GM19438 (cell line): Measurements from ENCODE around the gene PDE1C.

ENCODE experiments used
- ATAC-seq: cut with Tn5 transposase; IDR thresholded peaks from one replicate; pipeline ENCODE4 v1.9.1; 2021; ENCODE audit warnings: low read depth; ENCODE audit not compliant: unreplicated experiment

The PDE1C gene

GRCh38 chr7:31791881-31792280, 278.3 kb downstream of the PDE1C start:
- ATAC-seq = no peak

DNA sequence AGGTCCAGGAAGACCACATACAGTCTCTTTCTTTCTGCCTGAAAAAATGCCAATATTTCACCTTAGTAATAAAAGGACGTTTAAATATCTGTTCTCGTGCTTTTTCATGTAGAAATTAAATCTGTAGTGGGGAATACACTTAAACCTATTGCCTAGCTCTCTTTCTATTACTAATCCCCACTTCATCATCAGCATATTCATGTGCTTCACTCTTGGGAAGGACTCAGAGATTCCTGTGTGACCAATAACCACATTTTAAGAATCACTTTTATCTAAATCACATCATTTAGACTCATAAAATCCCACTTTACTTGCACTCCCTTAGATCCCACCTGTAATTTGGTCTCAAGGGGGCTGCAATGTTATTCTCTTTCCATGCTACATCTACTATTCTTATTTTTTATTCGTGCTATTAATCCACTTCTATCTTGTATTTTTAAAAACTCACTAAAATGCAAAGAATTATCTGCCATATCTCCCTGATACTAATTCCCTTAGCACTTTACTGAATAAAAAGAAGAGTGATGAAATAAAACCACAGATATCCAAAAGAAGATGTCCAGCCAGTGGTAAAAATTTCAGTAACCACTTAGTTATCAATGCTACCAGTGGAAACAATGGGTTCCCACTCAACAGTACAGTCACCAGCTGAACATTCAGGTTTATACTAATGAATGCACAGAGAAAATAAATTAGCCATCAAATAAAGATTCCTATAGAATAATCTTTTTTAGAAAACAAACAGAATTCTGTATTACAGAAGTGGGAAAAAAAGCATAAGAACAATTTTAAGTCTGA, 281.1 kb downstream of the PDE1C start:
- no peak for ATAC-seq

GRCh38 chr7:31788445-31788844, 281.8 kb downstream of the PDE1C start:
- peak; percentile 54 for ATAC-seq

DNA sequence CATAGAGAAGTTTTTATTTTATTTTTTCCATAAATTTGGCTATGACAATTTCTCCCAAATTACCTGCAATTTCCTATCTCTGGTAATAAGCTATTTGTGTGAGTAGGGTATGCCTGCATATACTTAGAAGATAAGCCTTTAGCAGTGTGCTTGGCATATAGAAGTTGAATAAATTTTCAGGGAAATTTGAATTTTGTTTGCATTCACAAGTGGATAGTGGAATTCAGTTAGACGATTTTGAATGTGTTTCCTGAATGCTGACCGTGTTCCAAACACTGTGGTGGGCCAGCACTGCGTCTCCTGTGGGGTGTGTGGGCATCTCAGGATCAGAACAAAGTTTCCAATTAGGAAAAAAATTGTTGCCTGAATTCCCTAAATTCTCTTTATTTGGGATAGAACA, 283.9 kb downstream of the PDE1C start:
- ATAC-seq = no peak

GRCh38 chr7:31785101-31785500, 285.1 kb downstream of the PDE1C start:
- ATAC-seq = no peak

- ATAC-seq = no peak
These were observed 287.0 kb downstream of the PDE1C start for GRCh38 chr7:31783221-31783620.

- ATAC-seq = no peak
These were observed 287.7 kb downstream of the PDE1C start for GRCh38 chr7:31782411-31782991.

GRCh38 chr7:31778296-31778695, 291.9 kb downstream of the PDE1C start:
- ATAC-seq = no peak

DNA sequence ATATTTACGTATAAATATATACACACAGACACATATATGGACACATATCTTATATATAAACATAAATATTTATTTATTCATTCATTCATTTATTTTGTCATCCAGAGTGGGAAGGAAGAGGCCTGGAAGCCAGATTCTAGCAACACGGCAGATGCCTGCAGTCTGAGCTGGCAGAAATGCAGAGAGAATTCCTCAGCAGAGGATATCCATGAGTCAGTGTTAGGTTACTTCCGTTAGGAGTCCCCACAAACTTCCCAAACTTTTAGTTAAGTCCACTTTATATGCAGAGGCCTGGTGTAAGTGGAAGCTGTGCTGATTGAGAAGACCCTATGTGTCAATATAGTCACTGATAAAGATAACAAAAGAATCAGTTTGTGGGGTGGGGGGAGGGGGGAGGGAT, 293.6 kb downstream of the PDE1C start:
- no peak for ATAC-seq

DNA sequence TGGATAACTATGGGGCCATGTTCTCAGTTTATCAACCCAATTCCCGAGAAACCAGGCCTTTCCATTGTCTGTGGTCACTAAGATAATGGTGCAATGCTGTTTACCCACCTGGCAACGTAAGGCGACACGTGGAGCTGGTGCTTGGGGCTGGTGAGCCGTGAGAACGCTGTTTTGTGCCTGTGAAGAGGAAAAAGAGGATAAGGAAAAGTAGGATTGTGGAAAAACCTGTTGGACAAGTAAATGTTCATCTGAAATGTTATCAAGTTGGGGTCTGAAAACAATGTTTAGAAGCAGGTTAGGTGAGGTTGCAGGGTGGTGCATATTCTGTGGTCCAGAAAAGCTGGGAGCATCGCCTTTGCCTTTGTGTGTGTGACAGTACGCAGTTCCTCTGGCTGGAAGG, 294.7 kb downstream of the PDE1C start:
- no peak for ATAC-seq

DNA sequence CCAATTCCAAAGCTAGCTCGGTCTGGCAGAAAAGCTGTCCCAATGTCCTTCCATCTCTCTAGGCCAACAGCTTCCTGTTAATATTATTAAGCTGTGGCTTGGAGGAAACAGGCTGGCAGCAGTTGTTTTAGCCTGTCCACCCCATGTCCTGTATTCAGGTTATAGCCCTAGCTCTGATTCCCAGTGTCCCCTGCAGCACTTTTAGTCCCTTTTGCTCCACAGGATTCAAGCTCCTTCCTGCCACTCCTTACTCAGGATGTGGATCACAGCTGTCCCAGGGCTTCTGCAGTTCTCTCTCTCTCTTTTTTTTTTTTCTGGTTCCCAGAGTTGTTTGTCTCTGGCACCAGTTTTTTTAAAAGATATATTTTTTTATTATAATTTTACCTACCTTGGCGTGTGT, 298.0 kb downstream of the PDE1C start:
- ATAC-seq = no peak

DNA sequence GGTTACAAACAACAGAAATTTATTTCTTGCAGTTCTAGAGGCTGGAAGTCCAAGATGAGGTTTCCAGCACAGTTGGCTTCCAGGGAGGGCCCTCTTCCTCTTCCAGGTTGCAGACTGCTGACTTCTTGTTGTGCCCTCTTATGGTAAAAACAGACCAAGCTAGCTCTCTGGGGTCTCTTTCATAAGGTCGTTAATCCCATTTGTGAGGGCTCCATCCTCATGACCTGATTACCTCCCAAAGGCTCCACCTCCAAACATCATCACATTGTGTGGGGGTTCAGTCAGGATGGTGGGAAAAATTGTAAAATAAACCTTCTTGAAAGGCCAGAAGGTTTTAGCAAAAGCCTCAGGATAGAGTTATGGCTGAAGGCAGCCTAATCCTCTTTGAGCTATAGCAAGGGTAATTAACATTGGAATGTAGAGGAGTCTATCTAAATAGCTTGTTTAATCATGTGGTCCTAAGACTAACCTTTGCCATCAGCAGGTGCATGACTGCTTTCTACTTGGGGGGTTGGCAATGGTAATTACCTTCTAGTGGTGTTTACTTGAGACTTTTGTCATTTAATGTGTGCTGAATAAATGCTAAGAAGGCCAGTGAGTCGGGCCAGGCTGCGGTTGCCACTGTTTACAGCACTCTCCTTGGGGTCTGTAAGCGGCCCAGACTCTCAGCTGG, 302.4 kb downstream of the PDE1C start:
- ATAC-seq = no peak

- no peak for ATAC-seq
These were observed 305.7 kb downstream of the PDE1C start for GRCh38 chr7:31764462-31764861.

DNA sequence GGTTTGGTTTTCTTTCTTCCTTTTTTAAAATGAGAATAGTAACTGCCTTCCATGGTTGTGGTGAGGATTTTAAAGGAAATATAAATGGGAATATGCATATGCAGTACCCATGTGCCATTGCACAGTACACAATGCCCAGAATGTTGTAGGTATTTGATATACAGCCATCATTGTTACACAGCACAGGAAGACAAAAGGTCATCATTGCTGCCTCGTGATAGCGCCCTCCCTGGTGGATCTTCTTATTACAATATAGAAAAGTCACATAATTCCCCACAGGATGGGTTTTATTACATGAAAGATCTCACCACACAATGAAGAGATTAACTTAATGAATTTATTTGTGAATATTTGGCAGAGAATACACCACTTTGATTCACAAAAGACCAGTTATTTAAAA, 306.7 kb downstream of the PDE1C start:
- ATAC-seq = no peak

- ATAC-seq = no peak
These were observed 308.6 kb downstream of the PDE1C start for GRCh38 chr7:31761646-31762045.

DNA sequence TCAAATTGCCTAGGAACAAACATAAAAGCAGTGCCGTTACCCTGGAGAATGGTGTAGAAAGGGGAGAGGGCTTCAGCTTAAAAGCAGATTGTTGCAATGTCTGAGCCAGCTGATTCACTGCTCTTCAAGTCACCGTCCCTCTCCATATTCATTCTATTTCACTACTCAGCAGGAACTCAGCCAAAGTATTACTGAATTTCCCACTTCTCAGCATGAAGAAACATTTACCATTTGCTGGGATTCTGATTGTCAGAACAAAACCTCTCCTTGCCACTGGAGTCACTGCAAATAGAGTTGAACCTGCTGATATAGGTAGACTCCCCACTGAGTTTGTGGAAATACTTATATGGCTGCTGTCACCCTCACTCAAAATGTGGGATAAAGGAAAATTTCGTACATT, 311.5 kb downstream of the PDE1C start:
- no peak for ATAC-seq

DNA sequence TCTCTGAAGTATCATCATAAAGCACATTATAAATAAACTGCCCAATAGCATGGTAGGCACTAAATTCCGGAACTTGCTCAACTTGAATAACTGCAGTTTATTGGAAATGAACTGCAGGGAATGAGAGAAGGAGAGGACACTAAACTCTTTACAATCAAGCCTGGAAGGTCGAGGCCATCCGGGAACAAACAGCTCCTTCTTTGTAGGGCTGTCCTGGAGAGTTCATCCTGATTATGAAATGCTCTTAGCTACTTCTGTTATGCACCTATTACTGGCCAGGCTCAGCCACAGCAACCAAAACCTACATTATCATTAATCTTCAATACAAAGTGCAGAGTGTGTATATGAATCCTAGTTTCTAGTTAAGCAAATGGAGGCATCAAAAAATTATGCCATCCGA, 318.5 kb downstream of the PDE1C start:
- no peak for ATAC-seq

- ATAC-seq = no peak
These were observed 322.1 kb downstream of the PDE1C start for GRCh38 chr7:31748084-31748483.

- no peak for ATAC-seq
These were observed 322.7 kb downstream of the PDE1C start for GRCh38 chr7:31747553-31747952.

- peak; percentile 74 for ATAC-seq
These were observed 325.8 kb downstream of the PDE1C start for GRCh38 chr7:31744294-31744874.

- no peak for ATAC-seq
These were observed 328.4 kb downstream of the PDE1C start for GRCh38 chr7:31741852-31742251.
